GM12878 (cell line): Measurements from ENCODE around the gene GMPR2. TPM values are rescaled to one million over a fixed set of nuclear protein-coding genes. Genes with fewer than 3 reads are reported as not detected.

ENCODE experiments used
- ATAC-seq: fragments of 200-7000 bp; cut with Tn5 transposase; 3 replicates; pipeline ENCODE4 v1.9.1; 2020; ENCODE audit warnings: mild to moderate bottlenecking, moderate library complexity
- BruUV-seq: library from RNA; stranded (reverse); fragments of 400-500 nt; replicated peaks from 2 replicates; lab custom pipeline; 2021; lab: Mats Ljungman, UMichigan
- CTCF ChIA-PET: fragments of 300-600 bp; sonication (Branson Sonifier 250); formaldehyde crosslinking; extraction: SDS; loops from one replicate; lab custom pipeline; 2021; ENCODE audit warnings: inconsistent platforms; lab: Yijun Ruan, JAX
- POLR2A ChIA-PET: fragments of 350-600 bp; formaldehyde crosslinking; extraction: SDS; loops from one replicate; lab custom pipeline; 2021; ENCODE audit warnings: inconsistent platforms; lab: Charles Lee
- RAD21 ChIA-PET: fragments of 300-600 bp; sonication (Branson Sonifier 250); formaldehyde crosslinking; loops from one replicate; lab custom pipeline; 2023; ENCODE audit warnings: antibody characterized with exemption; ENCODE audit not compliant: unreplicated experiment; lab: Charles Lee
- SMC1A ChIA-PET: fragments of 300-600 bp; sonication (Branson Sonifier 250); formaldehyde crosslinking; loops from one replicate; lab custom pipeline; 2023; ENCODE audit not compliant: unreplicated experiment, uncharacterized antibody; lab: Charles Lee
- DNase-seq: peaks from one replicate; pipeline ENCODE4 v3.0.0-alpha.2; 2011; ENCODE audit warnings: low read depth, low spot score
- FAIRE-seq: peaks from 3 replicates; lab custom pipeline; 2011; peaks lifted over from hg19 to GRCh38; lab: Jason Lieb, UNC
- H2AFZ ChIP-seq: 2 replicates; pipeline ENCODE4 v1.6.0; 2011; ENCODE audit warnings: low read depth, low read length, control low read depth; ENCODE audit not compliant: control insufficient read depth
- H3K27ac ChIP-seq: 2 replicates; pipeline ENCODE4 v1.5.1; 2011; ENCODE audit warnings: control low read depth; ENCODE audit not compliant: control insufficient read depth, insufficient read depth
- H3K27me3 ChIP-seq, 2 experiments: replicated peaks in 1 of 2; 2 replicates each; pipeline versions ENCODE4 v1.6.0 to v1.6.1; 2011; ENCODE audit warnings: low read length in 1 of 2; ENCODE audit not compliant: control insufficient read depth in 2 of 2, insufficient read depth in 2 of 2
- H3K36me3 ChIP-seq, 2 experiments: 2 replicates each; pipeline ENCODE4 v1.5.1; 2011; ENCODE audit warnings: low read length in 1 of 2; ENCODE audit not compliant: control insufficient read depth in 2 of 2, insufficient read depth in 2 of 2
- H3K4me1 ChIP-seq: 2 replicates; pipeline ENCODE4 v1.6.1; 2011; ENCODE audit warnings: mild to moderate bottlenecking, low read length, moderate library complexity, mixed read lengths; ENCODE audit not compliant: control insufficient read depth, insufficient read depth
- H3K4me2 ChIP-seq: 2 replicates; pipeline ENCODE4 v1.6.0; 2011; ENCODE audit warnings: control low read depth; ENCODE audit not compliant: control insufficient read depth, insufficient read depth
- H3K4me3 ChIP-seq: fragments of 200-600 bp; sonication (generic); 2 replicates; pipeline ENCODE4 v1.5.1; 2016
- H3K79me2 ChIP-seq: 2 replicates; pipeline ENCODE4 v1.6.0; 2011; ENCODE audit warnings: low read length; ENCODE audit not compliant: control insufficient read depth, insufficient read depth
- H3K9ac ChIP-seq: 2 replicates; pipeline ENCODE4 v1.8.0; 2011; ENCODE audit warnings: low read length, control low read depth, mixed read lengths; ENCODE audit not compliant: control insufficient read depth, insufficient read depth
- H3K9me3 ChIP-seq: replicated peaks from 3 replicates; pipeline ENCODE4 v1.5.1; 2011; ENCODE audit warnings: mild to moderate bottlenecking, low read length; ENCODE audit not compliant: control insufficient read depth, insufficient read depth
- H4K20me1 ChIP-seq: 2 replicates; pipeline ENCODE4 v1.6.0; 2011; ENCODE audit not compliant: control insufficient read depth, insufficient read depth
- DPF2 ChIP-seq: fragments of 450-650 bp; IDR thresholded peaks from 2 replicates; pipeline ENCODE4 v1.6.1; 2017; ENCODE audit warnings: mild to moderate bottlenecking
- HCFC1 ChIP-seq: fragments of 150-350 bp; IDR thresholded peaks from 2 replicates; pipeline ENCODE4 v1.6.1; 2014; ENCODE audit warnings: low read length
- TBL1XR1 ChIP-seq: IDR thresholded peaks from 2 replicates; pipeline ENCODE4 v1.6.1; 2012; ENCODE audit warnings: low read depth, low read length, improper control_type of control experiment
- ZSCAN29 ChIP-seq: fragments of 450-650 bp; IDR thresholded peaks from 2 replicates; pipeline ENCODE4 v1.6.1; 2017; ENCODE audit warnings: mild to moderate bottlenecking, moderate library complexity
- WGBS: methylation state at CpG from one replicate; pipeline ENCODE4 v1.1.6; 2016; ENCODE audit warnings: low lambda C conversion rate; ENCODE audit not compliant: insufficient replicate concordance, insufficient coverage; ENCODE audit errors: missing lambda C conversion rate; 5-methylcytosine and 5-hydroxymethylcytosine counted together
- in situ Hi-C: fragments of 300-500 bp; cut with MboI; formaldehyde crosslinking; loops from 9 replicates; pipeline ENCODE4 v1.14.3; 2018; ENCODE audit warnings: mixed read lengths
- intact Hi-C: fragments of 100-400 bp; cut with micrococcal nuclease; formaldehyde crosslinking; loops from one replicate; pipeline ENCODE4 v1.14.2; 2022; ENCODE audit not compliant: unreplicated experiment
- polyA plus RNA-seq, 11 experiments: library from polyadenylated mRNA; depleted of rRNA in 4 of 11; unstranded in 6 of 11; stranded (reverse) in 5 of 11; fragments of >200 nt; fragmentation: Nextera tagmentation in 4 of 11; fragmentation: Illumina TruSeq in 1 of 11; extraction: Ambion mirVana in 4 of 11; extraction: Trizol in 1 of 11; gene quantifications; 1 replicate in 1 of 11; 2 replicates in 10 of 11; pipeline versions ENCODE4 v1.2.1 to v1.2.3, GENCODE V29; 2011 to 2016; ENCODE audit warnings: inconsistent platforms in 2 of 11, missing spikeins in 2 of 11, low read depth in 1 of 11
- total RNA-seq, 4 experiments: library from RNA; depleted of rRNA in 3 of 4; stranded (reverse); fragments of >200 nt in 3 of 4; fragmentation: Illumina TruSeq in 1 of 4; extraction: Trizol in 1 of 4; gene quantifications; 2 replicates each; pipeline versions ENCODE4 v1.2.1 to v1.2.3, GENCODE V29; 2013 to 2021
- TF ChIP-seq, protein P1 (sequence below): fragments of 450-650 bp; formaldehyde crosslinking; IDR thresholded peaks from 2 replicates; pipeline ENCODE4 v1.4.0; 2020; ENCODE audit warnings: mild to moderate bottlenecking, moderate library complexity

The GMPR2 gene
- total and polyA plus RNA-seq, 10 of the 15 experiments (the other 5 are each of a cell fraction or from before 2014, with no cell fraction given) = 55.1 to 80.3 (median 61.5) TPM

DNA sequence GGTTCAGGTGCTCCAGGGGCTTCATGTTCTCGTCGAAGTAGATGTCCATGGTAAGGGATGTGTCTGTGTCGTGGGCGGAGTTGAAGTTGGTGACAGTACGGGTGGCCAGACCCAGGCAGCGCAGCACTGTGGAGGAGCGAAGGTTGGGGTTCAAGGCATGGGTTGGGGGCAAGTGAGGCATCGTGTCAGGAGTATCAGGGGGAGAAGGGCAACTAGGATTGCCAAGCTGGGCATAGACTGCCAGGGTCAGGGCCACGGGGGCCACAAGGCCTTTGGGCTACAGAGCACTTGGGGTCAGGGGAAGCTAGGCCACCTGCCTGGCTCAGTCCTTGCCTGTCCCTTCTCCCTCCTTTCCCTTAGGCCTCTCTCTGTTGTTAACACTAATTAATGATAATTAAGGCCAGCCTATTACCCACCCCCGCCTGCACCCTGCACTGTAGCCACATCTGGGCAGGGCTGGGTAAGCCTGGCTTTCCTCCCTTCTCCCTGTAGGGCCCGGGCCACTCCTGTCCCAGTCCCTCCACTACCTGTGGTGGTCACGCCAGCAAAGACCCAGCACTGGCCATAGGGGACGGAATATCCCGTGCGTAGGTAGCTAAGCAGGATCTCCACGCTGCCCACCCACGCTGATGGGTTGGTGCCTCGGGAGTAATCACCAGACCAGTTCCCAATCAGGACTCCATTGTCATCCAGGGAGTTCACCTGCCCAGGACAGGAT lies 26.0 kb downstream of the GMPR2 start:
- ATAC-seq = no peak
- 93% methylated on average over 18 of the region's 18 CpGs for WGBS
- H3K9ac ChIP-seq = no peak overlapping the region
- H3K36me3 ChIP-seq = peaks cover 0 to 1% of the 10 kb centered on the region in 2 experiments; a peak in 2 of 4 replicates
- CTCF ChIA-PET = no interaction called here
- BruUV-seq = no TSS peak
- in situ Hi-C loops (no loop called here), intact Hi-C loops (no loop called here)
- RAD21 ChIA-PET = no interaction called here
- no peaks in the 10 kb centered on the region for H3K9me3 ChIP-seq
- H2AFZ ChIP-seq = no peak overlapping the region
- no peak for FAIRE-seq
- no peak overlapping the region for H3K4me2 ChIP-seq
- SMC1A ChIA-PET = interaction anchor here (0.8 kb wide), 1 partner anchor 12 kb away, joined by 3 read pairs; no protein-coding TSS in a partner anchor
- no peak overlapping the region for H3K4me3 ChIP-seq
- H3K79me2 ChIP-seq = no peaks in the 10 kb centered on the region
- DNase-seq = no peak
- TF ChIP-seq, protein P1, sequence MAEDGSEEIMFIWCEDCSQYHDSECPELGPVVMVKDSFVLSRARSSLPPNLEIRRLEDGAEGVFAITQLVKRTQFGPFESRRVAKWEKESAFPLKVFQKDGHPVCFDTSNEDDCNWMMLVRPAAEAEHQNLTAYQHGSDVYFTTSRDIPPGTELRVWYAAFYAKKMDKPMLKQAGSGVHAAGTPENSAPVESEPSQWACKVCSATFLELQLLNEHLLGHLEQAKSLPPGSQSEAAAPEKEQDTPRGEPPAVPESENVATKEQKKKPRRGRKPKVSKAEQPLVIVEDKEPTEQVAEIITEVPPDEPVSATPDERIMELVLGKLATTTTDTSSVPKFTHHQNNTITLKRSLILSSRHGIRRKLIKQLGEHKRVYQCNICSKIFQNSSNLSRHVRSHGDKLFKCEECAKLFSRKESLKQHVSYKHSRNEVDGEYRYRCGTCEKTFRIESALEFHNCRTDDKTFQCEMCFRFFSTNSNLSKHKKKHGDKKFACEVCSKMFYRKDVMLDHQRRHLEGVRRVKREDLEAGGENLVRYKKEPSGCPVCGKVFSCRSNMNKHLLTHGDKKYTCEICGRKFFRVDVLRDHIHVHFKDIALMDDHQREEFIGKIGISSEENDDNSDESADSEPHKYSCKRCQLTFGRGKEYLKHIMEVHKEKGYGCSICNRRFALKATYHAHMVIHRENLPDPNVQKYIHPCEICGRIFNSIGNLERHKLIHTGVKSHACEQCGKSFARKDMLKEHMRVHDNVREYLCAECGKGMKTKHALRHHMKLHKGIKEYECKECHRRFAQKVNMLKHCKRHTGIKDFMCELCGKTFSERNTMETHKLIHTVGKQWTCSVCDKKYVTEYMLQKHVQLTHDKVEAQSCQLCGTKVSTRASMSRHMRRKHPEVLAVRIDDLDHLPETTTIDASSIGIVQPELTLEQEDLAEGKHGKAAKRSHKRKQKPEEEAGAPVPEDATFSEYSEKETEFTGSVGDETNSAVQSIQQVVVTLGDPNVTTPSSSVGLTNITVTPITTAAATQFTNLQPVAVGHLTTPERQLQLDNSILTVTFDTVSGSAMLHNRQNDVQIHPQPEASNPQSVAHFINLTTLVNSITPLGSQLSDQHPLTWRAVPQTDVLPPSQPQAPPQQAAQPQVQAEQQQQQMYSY (CRISPR knock-in tag) = no peak
- TF ChIP-seq TBL1XR1 (no peak), ZSCAN29 (no peak), HCFC1 (no peak), DPF2 (no peak)
- H4K20me1 ChIP-seq = no peaks in the 10 kb centered on the region
- H3K27ac ChIP-seq = no peak overlapping the region
- H3K4me1 ChIP-seq = no peaks in the 10 kb centered on the region
- POLR2A ChIA-PET = interaction anchor here (0.6 kb wide), 1 partner anchor 84 kb away, joined by 4 read pairs; no protein-coding TSS in a partner anchor
- no peaks in the 10 kb centered on the region for H3K27me3 ChIP-seq
